Measurements from ENCODE around the gene PRKCB. TPM values are rescaled to one million over a fixed set of nuclear protein-coding genes. Genes with fewer than 3 reads are reported as not detected.

PRKCB gene
- total and polyA plus RNA-seq, 2 of the 8 experiments (the other 6 are each of a cell fraction or from before 2014, with no cell fraction given), result 7.1 to 12.1 TPM

- H2AFZ ChIP-seq (ENCODE audit: low read length), result no peak overlapping the region
- H3K27me3 ChIP-seq (replicated peaks in 1 of 4; ENCODE audit: control insufficient read depth in 3 of 4, extremely low read depth in 1 of 4, insufficient read depth in 3 of 4, low read length in 3 of 4), result no peaks in the 10 kb centered on the region
- peaks cover 2% of the 10 kb centered on the region; the same call in 1 of the 2 replicates for H3K23me2 ChIP-seq (ENCODE audit: low read depth, low read length)
- no peaks in the 10 kb centered on the region for H3K79me1 ChIP-seq (ENCODE audit: low read depth, low read length)
- no peak overlapping the region for H2BK20ac ChIP-seq (ENCODE audit: low read length)
- H3K14ac ChIP-seq (ENCODE audit: insufficient read length), result no peak overlapping the region
- no peaks in the 10 kb centered on the region for H3K4me1 ChIP-seq (replicated peaks in 1 of 4; ENCODE audit: control insufficient read depth in 3 of 4, insufficient read depth in 4 of 4, low read length in 3 of 4)
- H3K79me2 ChIP-seq (ENCODE audit: control insufficient read depth in 1 of 2, insufficient read depth in 2 of 2, low read length in 2 of 2), result no peaks in the 10 kb centered on the region
- no peak overlapping the region for H2AK5ac ChIP-seq (ENCODE audit: low read depth, low read length)
- no peak overlapping the region for H3K56ac ChIP-seq (replicated peaks; ENCODE audit: insufficient read length, low read depth, low read length)
- POLR2A ChIA-PET (ENCODE audit: partially characterized antibody), result interaction anchor here (0.6 kb wide), 1 partner anchor 51 kb away, joined by 3 read pairs; no protein-coding TSS in a partner anchor
- no peak overlapping the region for H3K18ac ChIP-seq (ENCODE audit: extremely low read depth, low read length)
- H3K4me2 ChIP-seq (ENCODE audit: insufficient read depth in 1 of 2, low read depth in 2 of 2, low read length in 2 of 2), result no peak overlapping the region
- no peak overlapping the region for H2BK120ac ChIP-seq (replicated peaks; ENCODE audit: low read depth, low read length)
- no peak for DNase-seq (ENCODE audit: low read depth in 1 of 2, low spot score in 2 of 2)
- no peak overlapping the region for H3K9ac ChIP-seq (replicated peaks in 1 of 4; ENCODE audit: extremely low read depth in 1 of 4, low read depth in 3 of 4, low read length in 3 of 4)
- no peak overlapping the region for H4K91ac ChIP-seq (replicated peaks; ENCODE audit: insufficient read length, low read length)
- no peak overlapping the region for H3K23ac ChIP-seq (ENCODE audit: insufficient read length)
- H4K5ac ChIP-seq (ENCODE audit: insufficient read length, low read depth, low read length), result no peak overlapping the region
- no peak overlapping the region for H3K4ac ChIP-seq (replicated peaks; ENCODE audit: insufficient read length, low read depth, low read length)
- TF ChIP-seq CBX8 (IDR thresholded peaks at IDR 0.05; ENCODE audit: borderline replicate concordance, low read depth, low read length) (no peak), CBX5 (IDR thresholded peaks at IDR 0.05; ENCODE audit: low read depth, low read length) (no peak), POU5F1 (IDR thresholded peaks at IDR 0.05; ENCODE audit: low read depth, low read length) (no peak)
- no peak overlapping the region for H2BK12ac ChIP-seq (ENCODE audit: low read depth, low read length)
- H2BK5ac ChIP-seq (ENCODE audit: low read depth, low read length), result no peak overlapping the region
- CTCF ChIA-PET (ENCODE audit: partially characterized antibody), result interaction anchor here (1.1 to 1.8 kb wide), 2 partner anchors 10 to 119 kb away, joined by 3 to 5 read pairs; no protein-coding TSS in a partner anchor
- H3K9me3 ChIP-seq (ENCODE audit: insufficient read depth in 2 of 2, low read depth in 1 of 2, low read length in 1 of 2), result no peaks in the 10 kb centered on the region
- H2BK15ac ChIP-seq (ENCODE audit: low read length), result no peak overlapping the region
- no peak overlapping the region for H3K4me3 ChIP-seq (ENCODE audit: extremely low read depth in 1 of 4, insufficient read depth in 2 of 4, low read depth in 3 of 4, low read length in 4 of 4)
- no peaks in the 10 kb centered on the region for H3K36me3 ChIP-seq (ENCODE audit: control insufficient read depth in 2 of 4, insufficient read depth in 4 of 4, low read length in 3 of 4)
- no peak overlapping the region for H3K27ac ChIP-seq (ENCODE audit: low read depth, low read length)
- H4K20me1 ChIP-seq (replicated peaks in 1 of 2; ENCODE audit: control insufficient read depth in 1 of 2, insufficient read depth in 2 of 2, low read length in 2 of 2), result no peaks in the 10 kb centered on the region
- no peak for FAIRE-seq
- H4K8ac ChIP-seq (ENCODE audit: extremely low read depth, insufficient read depth, low read length), result no peak overlapping the region
- WGBS, 2 experiments (ENCODE audit: extremely low coverage in 1 of 2, insufficient coverage in 1 of 2, insufficient read length in 1 of 2, insufficient replicate concordance in 2 of 2, low coverage in 1 of 2, low lambda C conversion rate in 2 of 2, missing lambda C conversion rate in 1 of 2), result 66% methylated on average over 3 of the region's 3 CpGs; no CpG with 5 or more reads in 1 of the 2 experiments
Measured at GRCh38 chr16:23847251-23847650, 11.5 kb downstream of the PRKCB start.
